Measurements from ENCODE around the gene UGT2A1. TPM values are rescaled to one million over a fixed set of nuclear protein-coding genes. Genes with fewer than 3 reads are reported as not detected.

The UGT2A1 gene
- total and polyA plus RNA-seq, 4 donors = 0.05 to 6.6 (median 0.25) TPM

DNA sequence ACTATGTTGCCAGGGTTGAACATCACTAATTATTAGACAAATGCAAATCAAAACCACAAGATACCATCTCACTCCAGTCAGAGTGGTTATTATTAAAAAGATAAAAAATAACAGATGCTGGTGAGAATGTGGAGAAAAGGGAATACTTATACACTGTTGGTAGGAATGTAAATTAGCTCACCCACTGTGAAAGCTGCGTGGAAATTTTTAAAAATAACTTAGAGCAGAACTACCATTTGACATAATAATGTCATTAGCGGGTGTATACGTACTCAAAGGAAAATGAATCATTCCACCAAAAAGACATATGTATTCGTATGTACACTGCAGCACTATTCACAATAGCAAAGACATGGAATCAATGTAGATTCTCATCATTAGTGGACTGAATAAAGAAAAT, 48.6 kb upstream of the UGT2A1 start:
- Histone ChIP-seq H3K9me3 (ENCODE audit: control insufficient read depth in 4 of 4, low read length in 3 of 4) (no peaks in the 10 kb centered on the region), H3K27ac (ENCODE audit: low read depth in 1 of 2, low read length in 2 of 2) (no peak overlapping the region), H3K4me1 (ENCODE audit: control insufficient read depth in 4 of 4, insufficient read depth in 4 of 4, low read length in 3 of 4) (no peaks in the 10 kb centered on the region), H3K36me3 (ENCODE audit: control insufficient read depth in 4 of 4, insufficient read depth in 3 of 4, low read depth in 1 of 4, low read length in 3 of 4) (no peaks in the 10 kb centered on the region), H3K27me3 (ENCODE audit: control insufficient read depth in 4 of 4, insufficient read depth in 4 of 4, low read length in 3 of 4) (no peaks in the 10 kb centered on the region), H3K9ac (ENCODE audit: low read depth in 1 of 2, low read length in 2 of 2) (no peak overlapping the region), H3K4me3 (ENCODE audit: low read depth in 1 of 3, low read length in 3 of 3) (no peak overlapping the region)
- no peak for TF ChIP-seq FOXA1 (IDR thresholded peaks at IDR 0.05)
- TF ChIP-seq SP1 (IDR thresholded peaks at IDR 0.05) = no peak
- no peak for TF ChIP-seq RAD21 (IDR thresholded peaks at IDR 0.05)
- TF ChIP-seq EGR1 (IDR thresholded peaks at IDR 0.05; ENCODE audit: low read depth in 2 of 2) = no peak
- TF ChIP-seq, protein P1, sequence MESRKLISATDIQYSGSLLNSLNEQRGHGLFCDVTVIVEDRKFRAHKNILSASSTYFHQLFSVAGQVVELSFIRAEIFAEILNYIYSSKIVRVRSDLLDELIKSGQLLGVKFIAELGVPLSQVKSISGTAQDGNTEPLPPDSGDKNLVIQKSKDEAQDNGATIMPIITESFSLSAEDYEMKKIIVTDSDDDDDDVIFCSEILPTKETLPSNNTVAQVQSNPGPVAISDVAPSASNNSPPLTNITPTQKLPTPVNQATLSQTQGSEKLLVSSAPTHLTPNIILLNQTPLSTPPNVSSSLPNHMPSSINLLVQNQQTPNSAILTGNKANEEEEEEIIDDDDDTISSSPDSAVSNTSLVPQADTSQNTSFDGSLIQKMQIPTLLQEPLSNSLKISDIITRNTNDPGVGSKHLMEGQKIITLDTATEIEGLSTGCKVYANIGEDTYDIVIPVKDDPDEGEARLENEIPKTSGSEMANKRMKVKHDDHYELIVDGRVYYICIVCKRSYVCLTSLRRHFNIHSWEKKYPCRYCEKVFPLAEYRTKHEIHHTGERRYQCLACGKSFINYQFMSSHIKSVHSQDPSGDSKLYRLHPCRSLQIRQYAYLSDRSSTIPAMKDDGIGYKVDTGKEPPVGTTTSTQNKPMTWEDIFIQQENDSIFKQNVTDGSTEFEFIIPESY (IDR thresholded peaks at IDR 0.05) = no peak
- TF ChIP-seq, protein P2, sequence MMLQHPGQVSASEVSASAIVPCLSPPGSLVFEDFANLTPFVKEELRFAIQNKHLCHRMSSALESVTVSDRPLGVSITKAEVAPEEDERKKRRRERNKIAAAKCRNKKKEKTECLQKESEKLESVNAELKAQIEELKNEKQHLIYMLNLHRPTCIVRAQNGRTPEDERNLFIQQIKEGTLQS (IDR thresholded peaks at IDR 0.05) = no peak
- no peak for TF ChIP-seq HNF4G (IDR thresholded peaks at IDR 0.05)
- no peak for TF ChIP-seq FOXA2 (IDR thresholded peaks at IDR 0.05)
- no peak for TF ChIP-seq HNF4A (conservative IDR thresholded peaks at IDR 0.05)
- no peak for TF ChIP-seq YY1 (IDR thresholded peaks at IDR 0.05)
- TF ChIP-seq JUND (IDR thresholded peaks at IDR 0.05) = no peak
- TF ChIP-seq, protein P3, sequence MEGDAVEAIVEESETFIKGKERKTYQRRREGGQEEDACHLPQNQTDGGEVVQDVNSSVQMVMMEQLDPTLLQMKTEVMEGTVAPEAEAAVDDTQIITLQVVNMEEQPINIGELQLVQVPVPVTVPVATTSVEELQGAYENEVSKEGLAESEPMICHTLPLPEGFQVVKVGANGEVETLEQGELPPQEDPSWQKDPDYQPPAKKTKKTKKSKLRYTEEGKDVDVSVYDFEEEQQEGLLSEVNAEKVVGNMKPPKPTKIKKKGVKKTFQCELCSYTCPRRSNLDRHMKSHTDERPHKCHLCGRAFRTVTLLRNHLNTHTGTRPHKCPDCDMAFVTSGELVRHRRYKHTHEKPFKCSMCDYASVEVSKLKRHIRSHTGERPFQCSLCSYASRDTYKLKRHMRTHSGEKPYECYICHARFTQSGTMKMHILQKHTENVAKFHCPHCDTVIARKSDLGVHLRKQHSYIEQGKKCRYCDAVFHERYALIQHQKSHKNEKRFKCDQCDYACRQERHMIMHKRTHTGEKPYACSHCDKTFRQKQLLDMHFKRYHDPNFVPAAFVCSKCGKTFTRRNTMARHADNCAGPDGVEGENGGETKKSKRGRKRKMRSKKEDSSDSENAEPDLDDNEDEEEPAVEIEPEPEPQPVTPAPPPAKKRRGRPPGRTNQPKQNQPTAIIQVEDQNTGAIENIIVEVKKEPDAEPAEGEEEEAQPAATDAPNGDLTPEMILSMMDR (IDR thresholded peaks at IDR 0.05; ENCODE audit: low read depth, low read length, missing input control) = no peak
- TF ChIP-seq, protein P4, sequence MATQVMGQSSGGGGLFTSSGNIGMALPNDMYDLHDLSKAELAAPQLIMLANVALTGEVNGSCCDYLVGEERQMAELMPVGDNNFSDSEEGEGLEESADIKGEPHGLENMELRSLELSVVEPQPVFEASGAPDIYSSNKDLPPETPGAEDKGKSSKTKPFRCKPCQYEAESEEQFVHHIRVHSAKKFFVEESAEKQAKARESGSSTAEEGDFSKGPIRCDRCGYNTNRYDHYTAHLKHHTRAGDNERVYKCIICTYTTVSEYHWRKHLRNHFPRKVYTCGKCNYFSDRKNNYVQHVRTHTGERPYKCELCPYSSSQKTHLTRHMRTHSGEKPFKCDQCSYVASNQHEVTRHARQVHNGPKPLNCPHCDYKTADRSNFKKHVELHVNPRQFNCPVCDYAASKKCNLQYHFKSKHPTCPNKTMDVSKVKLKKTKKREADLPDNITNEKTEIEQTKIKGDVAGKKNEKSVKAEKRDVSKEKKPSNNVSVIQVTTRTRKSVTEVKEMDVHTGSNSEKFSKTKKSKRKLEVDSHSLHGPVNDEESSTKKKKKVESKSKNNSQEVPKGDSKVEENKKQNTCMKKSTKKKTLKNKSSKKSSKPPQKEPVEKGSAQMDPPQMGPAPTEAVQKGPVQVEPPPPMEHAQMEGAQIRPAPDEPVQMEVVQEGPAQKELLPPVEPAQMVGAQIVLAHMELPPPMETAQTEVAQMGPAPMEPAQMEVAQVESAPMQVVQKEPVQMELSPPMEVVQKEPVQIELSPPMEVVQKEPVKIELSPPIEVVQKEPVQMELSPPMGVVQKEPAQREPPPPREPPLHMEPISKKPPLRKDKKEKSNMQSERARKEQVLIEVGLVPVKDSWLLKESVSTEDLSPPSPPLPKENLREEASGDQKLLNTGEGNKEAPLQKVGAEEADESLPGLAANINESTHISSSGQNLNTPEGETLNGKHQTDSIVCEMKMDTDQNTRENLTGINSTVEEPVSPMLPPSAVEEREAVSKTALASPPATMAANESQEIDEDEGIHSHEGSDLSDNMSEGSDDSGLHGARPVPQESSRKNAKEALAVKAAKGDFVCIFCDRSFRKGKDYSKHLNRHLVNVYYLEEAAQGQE (IDR thresholded peaks at IDR 0.05) = no peak
- TF ChIP-seq TAF1 (conservative IDR thresholded peaks at IDR 0.05) = no peak
- TF ChIP-seq GABPA (IDR thresholded peaks at IDR 0.05 in 1 of 2, conservative IDR thresholded peaks at IDR 0.05 in 1 of 2) = no peak
- DNase-seq (ENCODE audit: low spot score) = no peak
- 92% methylated on average over 4 of the region's 4 CpGs for WGBS

DNA sequence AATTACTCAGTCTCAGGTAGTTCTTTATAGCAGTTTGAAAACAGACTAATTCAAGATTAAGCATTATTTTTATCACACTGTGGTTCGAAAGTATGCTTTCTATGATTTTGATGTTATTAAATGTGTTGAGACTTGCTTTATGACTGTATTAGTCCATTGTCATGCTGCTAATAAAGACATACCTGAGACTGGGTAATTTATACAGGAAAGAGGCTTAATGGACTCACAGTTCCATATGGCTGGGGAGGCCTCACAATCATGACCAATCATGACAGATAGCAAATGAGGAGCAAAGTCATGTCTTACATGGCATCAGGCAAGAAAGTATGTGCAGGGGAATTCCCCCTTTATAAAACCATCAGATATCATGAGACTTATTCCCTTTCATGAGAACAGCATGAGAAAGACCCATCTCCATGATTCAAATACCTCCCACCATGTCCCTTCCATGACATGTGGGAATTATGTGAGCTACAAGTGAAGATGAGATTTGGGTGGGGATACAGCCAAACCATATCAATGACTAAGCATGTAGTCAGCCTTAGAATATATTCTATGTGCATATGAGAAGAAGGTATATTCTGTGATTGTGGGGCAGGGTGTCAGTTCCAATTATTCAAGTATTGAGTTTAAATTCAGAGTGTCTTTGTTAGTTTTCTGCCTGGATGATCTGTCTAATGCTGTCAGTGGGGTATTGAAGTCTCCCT, 44.6 kb upstream of the UGT2A1 start:
- TF ChIP-seq, protein P3 (IDR thresholded peaks at IDR 0.05; ENCODE audit: low read depth, low read length, missing input control) = no peak
- TF ChIP-seq RAD21 (IDR thresholded peaks at IDR 0.05) (no peak), SP1 (IDR thresholded peaks at IDR 0.05) (no peak), YY1 (IDR thresholded peaks at IDR 0.05) (no peak), TAF1 (conservative IDR thresholded peaks at IDR 0.05) (no peak), HNF4G (IDR thresholded peaks at IDR 0.05) (no peak)
- Histone ChIP-seq H3K9ac (ENCODE audit: low read depth in 1 of 2, low read length in 2 of 2) (no peak overlapping the region), H3K4me1 (ENCODE audit: control insufficient read depth in 4 of 4, insufficient read depth in 4 of 4, low read length in 3 of 4) (no peaks in the 10 kb centered on the region), H3K27ac (ENCODE audit: low read depth in 1 of 2, low read length in 2 of 2) (no peak overlapping the region), H3K9me3 (ENCODE audit: control insufficient read depth in 4 of 4, low read length in 3 of 4) (no peaks in the 10 kb centered on the region), H3K4me3 (ENCODE audit: low read depth in 1 of 3, low read length in 3 of 3) (no peak overlapping the region), H3K36me3 (ENCODE audit: control insufficient read depth in 4 of 4, insufficient read depth in 3 of 4, low read depth in 1 of 4, low read length in 3 of 4) (no peaks in the 10 kb centered on the region), H3K27me3 (ENCODE audit: control insufficient read depth in 4 of 4, insufficient read depth in 4 of 4, low read length in 3 of 4) (no peaks in the 10 kb centered on the region)
- WGBS = 95% methylated on average over 1 of the region's 1 CpG
- no peak for DNase-seq (ENCODE audit: low spot score)
